Measurements from ENCODE around the gene TNFAIP8L1.

Gene TNFAIP8L1

GRCh38 chr19:4689403-4689802 is 50.1 kb downstream of the TNFAIP8L1 start (continued):
- no peak for TF ChIP-seq POU6F1 (CRISPR knock-in tag; IDR thresholded peaks at IDR 0.05; ENCODE audit: borderline replicate concordance, low read depth)
- no peak for TF ChIP-seq TSHZ2 (CRISPR knock-in tag; IDR thresholded peaks at IDR 0.05)
- no peak for TF ChIP-seq ZFP30 (CRISPR knock-in tag; IDR thresholded peaks at IDR 0.05)
- no peak for TF ChIP-seq ISL1 (CRISPR knock-in tag; IDR thresholded peaks at IDR 0.05)
- no peak for TF ChIP-seq BACH2 (CRISPR knock-in tag; IDR thresholded peaks at IDR 0.05; ENCODE audit: borderline replicate concordance)
- no peak for TF ChIP-seq SNAI2 (CRISPR knock-in tag; IDR thresholded peaks at IDR 0.05)
- TF ChIP-seq ZNF565 (CRISPR knock-in tag; conservative IDR thresholded peaks at IDR 0.05; ENCODE audit: low read depth), result no peak

GRCh38 chr19:4690361-4690760 is 51.0 kb downstream of the TNFAIP8L1 start:
- no peak for ATAC-seq
- TF ChIP-seq GLIS3 (CRISPR knock-in tag; IDR thresholded peaks at IDR 0.05) (no peak), BACH2 (CRISPR knock-in tag; IDR thresholded peaks at IDR 0.05; ENCODE audit: borderline replicate concordance) (no peak), SNAI2 (CRISPR knock-in tag; IDR thresholded peaks at IDR 0.05) (no peak), ARNTL (CRISPR knock-in tag; IDR thresholded peaks at IDR 0.05; ENCODE audit: borderline replicate concordance, low read depth) (no peak), TCF4 (CRISPR knock-in tag; IDR thresholded peaks at IDR 0.05; ENCODE audit: borderline replicate concordance) (no peak), CREB5 (CRISPR knock-in tag; IDR thresholded peaks at IDR 0.05; ENCODE audit: low read depth) (no peak), RARB (CRISPR knock-in tag; IDR thresholded peaks at IDR 0.05) (no peak), CSRNP3 (CRISPR knock-in tag; IDR thresholded peaks at IDR 0.05) (no peak), ISL1 (CRISPR knock-in tag; IDR thresholded peaks at IDR 0.05) (no peak)

GRCh38 chr19:4691373-4691772 is 52.1 kb downstream of the TNFAIP8L1 start:
- no peak for TF ChIP-seq ZC3H10 (CRISPR knock-in tag; IDR thresholded peaks at IDR 0.05)
- no peak for TF ChIP-seq ZNF565 (CRISPR knock-in tag; conservative IDR thresholded peaks at IDR 0.05; ENCODE audit: low read depth)
- TF ChIP-seq ZNF8 (CRISPR knock-in tag; IDR thresholded peaks at IDR 0.05), result no peak
- TF ChIP-seq TSHZ2 (CRISPR knock-in tag; IDR thresholded peaks at IDR 0.05), result no peak
- no peak for TF ChIP-seq TOX (CRISPR knock-in tag; IDR thresholded peaks at IDR 0.05; ENCODE audit: borderline replicate concordance)
- TF ChIP-seq ESRRG (CRISPR knock-in tag; IDR thresholded peaks at IDR 0.05), result no peak
- TF ChIP-seq ZFP30 (CRISPR knock-in tag; IDR thresholded peaks at IDR 0.05), result no peak
- TF ChIP-seq GLIS3 (CRISPR knock-in tag; IDR thresholded peaks at IDR 0.05), result no peak
- no peak for TF ChIP-seq BACH2 (CRISPR knock-in tag; IDR thresholded peaks at IDR 0.05; ENCODE audit: borderline replicate concordance)
- no peak for TF ChIP-seq ARNTL (CRISPR knock-in tag; IDR thresholded peaks at IDR 0.05; ENCODE audit: borderline replicate concordance, low read depth)
- no peak for TF ChIP-seq CREB5 (CRISPR knock-in tag; IDR thresholded peaks at IDR 0.05; ENCODE audit: low read depth)
- TF ChIP-seq RARB (CRISPR knock-in tag; IDR thresholded peaks at IDR 0.05), result no peak
- TF ChIP-seq SNAI2 (CRISPR knock-in tag; IDR thresholded peaks at IDR 0.05), result no peak
- TF ChIP-seq ZNF70 (CRISPR knock-in tag; IDR thresholded peaks at IDR 0.05), result no peak
- TF ChIP-seq OSR1 (CRISPR knock-in tag; IDR thresholded peaks at IDR 0.05), result no peak
- no peak for TF ChIP-seq TCF4 (CRISPR knock-in tag; IDR thresholded peaks at IDR 0.05; ENCODE audit: borderline replicate concordance)
- ATAC-seq, result no peak

Data from SK-N-SH treated with all-trans-retinoic acid at 6 μM for 48 hours (cell line).